Spleen (tissue), 11 donors: ENCODE data around the gene SETDB2. TPM values are rescaled to one million over a fixed set of nuclear protein-coding genes. Genes with fewer than 3 reads are reported as not detected.

Experiments used
- DNase-seq: peaks from one replicate; pipeline ENCODE4 v3.0.0-alpha.2; 2020
- H3K27ac ChIP-seq, 8 donors: fragments of 200-600 bp; sonication (generic) in 7 of 8; 1 replicate in 4 of 8; 2 replicates in 4 of 8; pipeline versions ENCODE4 v1.5.0 to v1.8.0; 2016 to 2021; ENCODE audit warnings: inconsistent platforms in 4 of 8, mild to moderate bottlenecking in 4 of 8, moderate library complexity in 1 of 8
- H3K27me3 ChIP-seq, 7 donors: fragments of 200-600 bp; sonication (generic) in 6 of 7; replicated peaks in 1 of 7; 1 replicate in 4 of 7; 2 replicates in 3 of 7; pipeline versions ENCODE4 v1.5.0 to v1.8.0; 2016 to 2021; ENCODE audit warnings: inconsistent platforms in 3 of 7, mild to moderate bottlenecking in 1 of 7
- H3K36me3 ChIP-seq, 6 donors: fragments of 200-600 bp; sonication (generic) in 5 of 6; 1 replicate in 4 of 6; 2 replicates in 2 of 6; pipeline versions ENCODE4 v1.5.0 to v1.8.0; 2016 to 2021; ENCODE audit warnings: inconsistent platforms in 2 of 6
- H3K4me1 ChIP-seq, 6 donors: fragments of 200-600 bp; sonication (generic) in 5 of 6; 1 replicate in 3 of 6; 2 replicates in 3 of 6; pipeline versions ENCODE4 v1.5.0 to v1.8.0; 2016 to 2021; ENCODE audit warnings: inconsistent platforms in 3 of 6
- H3K4me3 ChIP-seq, 8 donors: fragments of 200-600 bp; sonication (generic) in 7 of 8; 1 replicate in 4 of 8; 2 replicates in 4 of 8; pipeline versions ENCODE4 v1.5.0 to v1.8.0; 2016 to 2021; ENCODE audit warnings: inconsistent platforms in 4 of 8, mild to moderate bottlenecking in 4 of 8, moderate library complexity in 2 of 8
- H3K9me3 ChIP-seq, 8 donors: fragments of 200-600 bp; sonication (generic) in 7 of 8; 1 replicate in 4 of 8; 2 replicates in 4 of 8; pipeline versions ENCODE4 v1.5.0 to v1.8.0; 2016 to 2021; ENCODE audit warnings: inconsistent platforms in 4 of 8
- CTCF ChIP-seq, 11 experiments: fragments of 200-600 bp in 7 of 11; fragments of 450-650 bp in 4 of 11; sonication (generic) in 4 of 11; IDR thresholded peaks in 8 of 11; conservative IDR thresholded peaks in 3 of 11; 1 replicate in 7 of 11; 2 replicates in 4 of 11; pipeline versions ENCODE4 v1.4.0 to v1.8.0; 2016 to 2021; ENCODE audit warnings: antibody characterized with exemption in 11 of 11, inconsistent platforms in 4 of 11, mild to moderate bottlenecking in 1 of 11
- POLR2A ChIP-seq, 3 donors: fragments of 450-650 bp; IDR thresholded peaks; one replicate each; pipeline ENCODE4 v1.5.1; 2017; ENCODE audit warnings: antibody characterized with exemption in 3 of 3, mild to moderate bottlenecking in 1 of 3
- POLR2AphosphoS5 ChIP-seq, 3 donors: sonication (generic); formaldehyde crosslinking; IDR thresholded peaks; one replicate each; pipeline ENCODE4 v1.5.1; 2017; ENCODE audit warnings: antibody characterized with exemption in 3 of 3
- WGBS, 5 donors: extraction: QIAGEN DNeasy Blood & Tissue Kit in 3 of 5; methylation state at CpG; one replicate each; pipeline versions ENCODE4 v1.1.5 to v1.1.7; 2013 to 2018; 5-methylcytosine and 5-hydroxymethylcytosine counted together
- intact Hi-C: fragments of 100-400 bp; cut with DNase I; formaldehyde crosslinking; loops from one replicate; pipeline ENCODE4 v1.15.0; 2023; ENCODE audit warnings: low total_unique reads
- polyA plus RNA-seq, 3 donors: library from polyadenylated mRNA; stranded (reverse); fragments of 200-250 nt; gene quantifications; one replicate each; pipeline ENCODE4 v1.2.1, GENCODE V29; 2013
- total RNA-seq, 7 donors: library from RNA; depleted of rRNA in 3 of 7; stranded (reverse); fragments of >200 nt in 3 of 7; fragmentation: NEBNext Ultra II Directional in 4 of 7; extraction: Animal tissue kit (Norgen Biotek cat#: 25700) in 4 of 7; gene quantifications; one replicate each; pipeline versions ENCODE4 v1.1.0 to v1.2.1, GENCODE V29; 2016 to 2021
- donor health status: healthy with polysubstance abuse.
- donor health status: DM: no; HTN: no; CAD: no; lungs with moderate emphysema.
- donor health status: DM: no; HTN: no; CAD: no.
- donor health status: Bipolar disorder and iron deficiency.
- donor health status: healthy.
- donor health status: DM: no; HTN: no; CAD: no.
- donor health status: DM: yes; HTN: yes; CAD: no.

Gene SETDB2
- total and polyA plus RNA-seq, 10 donors: 5.4 to 26.7 (median 20.0) TPM

GRCh38 chr13:49429121-49429520 lies 15.0 kb upstream of the SETDB2 start:
- TF ChIP-seq POLR2AphosphoS5 (IDR thresholded peaks at IDR 0.05) (no peak), CTCF (IDR thresholded peaks at IDR 0.05 in 8 of 11, conservative IDR thresholded peaks at IDR 0.05 in 3 of 11) (no peak), POLR2A (IDR thresholded peaks at IDR 0.05) (no peak)
- intact Hi-C loops: no loop called here
- DNase-seq: no peak
- WGBS, 5 donors: 92 to 100% (median 94%) methylated on average over 1 of the region's 1 CpG
- Histone ChIP-seq H3K9me3 (no peaks in the 10 kb centered on the region), H3K4me3 (no peak overlapping the region), H3K36me3 (peaks cover 0 to 35% (median 9%) of the 10 kb centered on the region in 6 donors), H3K27ac (no peak overlapping the region), H3K27me3 (no peaks in the 10 kb centered on the region), H3K4me1 (no peaks in the 10 kb centered on the region)

- intact Hi-C loops: no loop called here
These were observed 8.1 kb upstream of the SETDB2 start for GRCh38 chr13:49435992-49436391.

GRCh38 chr13:49436890-49437289 lies 7.2 kb upstream of the SETDB2 start:
- TF ChIP-seq CTCF (IDR thresholded peaks at IDR 0.05 in 8 of 11, conservative IDR thresholded peaks at IDR 0.05 in 3 of 11): peak in 1 of 11 experiments; percentile 30
- no peak for TF ChIP-seq POLR2A (IDR thresholded peaks at IDR 0.05)
- WGBS, 5 donors: 61 to 77% (median 64%) methylated on average over 3 of the region's 3 CpGs
- Histone ChIP-seq H3K9me3 (no peaks in the 10 kb centered on the region), H3K36me3 (peaks cover 0 to 22% (median 9%) of the 10 kb centered on the region in 6 donors), H3K27me3 (no peaks in the 10 kb centered on the region), H3K4me1 (no peaks in the 10 kb centered on the region), H3K4me3 (no peak overlapping the region), H3K27ac (no peak overlapping the region)
- no peak for DNase-seq
- intact Hi-C loops: no loop called here

More at GRCh38 chr13:49435992-49436391, 8.1 kb upstream of the SETDB2 start:
- H3K9me3 ChIP-seq: no peaks in the 10 kb centered on the region
- no peaks in the 10 kb centered on the region for H3K4me1 ChIP-seq
- H3K36me3 ChIP-seq: peaks cover 0 to 22% (median 9%) of the 10 kb centered on the region in 6 donors
- no peak for TF ChIP-seq POLR2AphosphoS5 (IDR thresholded peaks at IDR 0.05)
- no peak for TF ChIP-seq POLR2A (IDR thresholded peaks at IDR 0.05)
- TF ChIP-seq CTCF (IDR thresholded peaks at IDR 0.05 in 8 of 11, conservative IDR thresholded peaks at IDR 0.05 in 3 of 11): no peak
- no peaks in the 10 kb centered on the region for H3K27me3 ChIP-seq
- no peak overlapping the region for H3K4me3 ChIP-seq
- H3K27ac ChIP-seq: no peak overlapping the region
- no peak for DNase-seq
- WGBS, 5 donors: 88 to 100% (median 93%) methylated on average over 1 of the region's 1 CpG

- intact Hi-C loops: no loop called here
These were observed 6.4 kb upstream of the SETDB2 start for GRCh38 chr13:49437705-49438104.

More at GRCh38 chr13:49437705-49438104, 6.4 kb upstream of the SETDB2 start:
- H3K9me3 ChIP-seq: no peaks in the 10 kb centered on the region
- no peak overlapping the region for H3K27ac ChIP-seq
- DNase-seq: no peak
- H3K4me1 ChIP-seq: peaks cover 0 to 6% (median under 1%) of the 10 kb centered on the region in 6 donors
- H3K36me3 ChIP-seq: peaks cover 0 to 14% (median 4%) of the 10 kb centered on the region in 6 donors
- no peak overlapping the region for H3K4me3 ChIP-seq
- no peaks in the 10 kb centered on the region for H3K27me3 ChIP-seq
- 88 to 93% (median 90%) methylated on average over 7 of the region's 7 CpGs for WGBS, 5 donors
- TF ChIP-seq CTCF (IDR thresholded peaks at IDR 0.05 in 8 of 11, conservative IDR thresholded peaks at IDR 0.05 in 3 of 11) (no peak), POLR2A (IDR thresholded peaks at IDR 0.05) (no peak), POLR2AphosphoS5 (IDR thresholded peaks at IDR 0.05) (no peak)
